BJ (cell line): ENCODE measurements around the gene OR51E2. TPM values are rescaled to one million over a fixed set of nuclear protein-coding genes. Genes with fewer than 3 reads are reported as not detected.

Experiments used
- polyA plus RNA-seq: library from polyadenylated mRNA; depleted of rRNA; stranded (reverse); fragments of >200 nt; gene quantifications from 2 replicates; pipeline ENCODE4 v1.2.3, GENCODE V29; 2011; rRNA removed

Gene OR51E2
- polyA plus RNA-seq, 1 experiment = not detected

Other genes starting within 250 kb of the OR51E2 start
- gene OR52K2, start 248.6 kb downstream of the OR51E2 start, polyA plus RNA-seq = not detected in 2 replicates
- not detected in 2 replicates for gene OR52K1, start 215.2 kb downstream of the OR51E2 start, polyA plus RNA-seq
- not detected in 2 replicates for gene OR52M1, start 152.7 kb downstream of the OR51E2 start, polyA plus RNA-seq
- gene OR52I2, start 116.1 kb downstream of the OR51E2 start, polyA plus RNA-seq = not detected in 2 replicates
- gene OR52I1, start 103.8 kb downstream of the OR51E2 start, polyA plus RNA-seq = not detected in 2 replicates
- gene TRIM68, start 89.6 kb downstream of the OR51E2 start, polyA plus RNA-seq = 6.2 and 6.5 TPM in 2 replicates
- gene OR51D1, start 60.4 kb downstream of the OR51E2 start, polyA plus RNA-seq = not detected in 2 replicates
- gene OR51E1, start 53.9 kb downstream of the OR51E2 start, polyA plus RNA-seq = not detected in 2 replicates
- gene MMP26, start 6.9 kb upstream of the OR51E2 start, polyA plus RNA-seq = not detected in 2 replicates
- gene OR51F1, start 72.1 kb upstream of the OR51E2 start, polyA plus RNA-seq = not detected in 2 replicates
- not detected in 2 replicates for gene OR52R1, start 106.5 kb upstream of the OR51E2 start, polyA plus RNA-seq
- not detected in 2 replicates for gene OR51F2, start 123.5 kb upstream of the OR51E2 start, polyA plus RNA-seq
- not detected in 2 replicates for gene OR51S1, start 151.4 kb upstream of the OR51E2 start, polyA plus RNA-seq
- not detected in 2 replicates for gene OR51T1, start 184.0 kb upstream of the OR51E2 start, polyA plus RNA-seq
- gene OR51A7, start 205.9 kb upstream of the OR51E2 start, polyA plus RNA-seq = not detected in 2 replicates
- not detected in 2 replicates for gene OR51G2, start 221.5 kb upstream of the OR51E2 start, polyA plus RNA-seq
- gene OR51G1, start 226.5 kb upstream of the OR51E2 start, polyA plus RNA-seq = not detected in 2 replicates
- not detected in 2 replicates for gene OR51A4, start 249.8 kb upstream of the OR51E2 start, polyA plus RNA-seq